H9 (cell line): Measurements from ENCODE around the gene SLC38A9. TPM values are rescaled to one million over a fixed set of nuclear protein-coding genes. Genes with fewer than 3 reads are reported as not detected.

Experiments used
- DNase-seq: peaks from one replicate; pipeline ENCODE4 v3.0.0-alpha.2; 2017
- H2AFZ ChIP-seq: one replicate; pipeline ENCODE4 v1.6.1; 2013; ENCODE audit warnings: mild to moderate bottlenecking, low read length, control low read depth, moderate library complexity
- H2AK5ac ChIP-seq: 2 replicates; pipeline ENCODE4 v1.6.1; 2013; ENCODE audit warnings: low read length, control low read depth, mixed read lengths; ENCODE audit not compliant: insufficient read length
- H2BK120ac ChIP-seq: one replicate; pipeline ENCODE4 v1.6.1; 2013; ENCODE audit warnings: low read depth, mild to moderate bottlenecking, low read length, control low read depth, inconsistent platforms; ENCODE audit not compliant: poor library complexity, severe bottlenecking
- H2BK12ac ChIP-seq: 2 replicates; pipeline ENCODE4 v1.6.1; 2013; ENCODE audit warnings: low read length, control low read depth, mixed read lengths, low read depth; ENCODE audit not compliant: insufficient read length
- H2BK15ac ChIP-seq: 2 replicates; pipeline ENCODE4 v1.6.1; 2013; ENCODE audit warnings: low read depth, low read length, control low read depth
- H2BK20ac ChIP-seq: one replicate; pipeline ENCODE4 v1.6.1; 2013; ENCODE audit warnings: low read depth, mild to moderate bottlenecking, low read length, control low read depth, inconsistent platforms; ENCODE audit not compliant: poor library complexity, severe bottlenecking
- H2BK5ac ChIP-seq: 2 replicates; pipeline ENCODE4 v1.6.1; 2013; ENCODE audit warnings: low read length, control low read depth, mixed read lengths; ENCODE audit not compliant: insufficient read length
- H3K14ac ChIP-seq: 2 replicates; pipeline ENCODE4 v1.6.1; 2013; ENCODE audit warnings: low read length, control low read depth; ENCODE audit not compliant: insufficient read depth
- H3K18ac ChIP-seq: 2 replicates; pipeline ENCODE4 v1.6.1; 2013; ENCODE audit warnings: low read depth, mild to moderate bottlenecking, mixed read lengths, low read length, control low read depth; ENCODE audit not compliant: insufficient read length
- H3K23ac ChIP-seq: 2 replicates; pipeline ENCODE4 v1.6.1; 2013; ENCODE audit warnings: low read length, control low read depth, mixed read lengths, low read depth; ENCODE audit not compliant: insufficient read length
- H3K23me2 ChIP-seq: 2 replicates; pipeline ENCODE4 v1.6.1; 2013; ENCODE audit warnings: low read depth, mild to moderate bottlenecking, mixed read lengths, low read length, control low read depth; ENCODE audit not compliant: insufficient read length, poor library complexity, severe bottlenecking
- H3K27ac ChIP-seq: 2 replicates; pipeline ENCODE4 v1.5.1; 2013; ENCODE audit warnings: low read length, control low read depth, mixed read lengths, low read depth; ENCODE audit not compliant: insufficient read length
- H3K27me3 ChIP-seq: 2 replicates; pipeline ENCODE4 v1.6.1; 2013; ENCODE audit warnings: low read length, control low read depth, inconsistent platforms; ENCODE audit not compliant: insufficient read depth
- H3K4ac ChIP-seq: 2 replicates; pipeline ENCODE4 v1.6.1; 2013; ENCODE audit warnings: low read depth, mild to moderate bottlenecking, control low read depth, inconsistent platforms, low read length, moderate library complexity
- H3K4me1 ChIP-seq: 2 replicates; pipeline ENCODE4 v1.6.1; 2013; ENCODE audit warnings: low read length, control low read depth, inconsistent platforms; ENCODE audit not compliant: insufficient read depth
- H3K4me2 ChIP-seq: 2 replicates; pipeline ENCODE4 v1.6.1; 2013; ENCODE audit warnings: low read length, control low read depth, mixed read lengths; ENCODE audit not compliant: insufficient read length, insufficient read depth
- H3K56ac ChIP-seq: 2 replicates; pipeline ENCODE4 v1.6.1; 2013; ENCODE audit warnings: low read depth, mild to moderate bottlenecking, mixed read lengths, low read length, control low read depth; ENCODE audit not compliant: insufficient read length
- H3K79me1 ChIP-seq: 2 replicates; pipeline ENCODE4 v1.6.1; 2013; ENCODE audit warnings: low read depth, mild to moderate bottlenecking, moderate library complexity, low read length, control low read depth, inconsistent platforms; ENCODE audit not compliant: insufficient read depth, poor library complexity, severe bottlenecking
- H3K79me2 ChIP-seq: 2 replicates; pipeline ENCODE4 v1.6.1; 2013; ENCODE audit warnings: low read length, control low read depth, inconsistent platforms; ENCODE audit not compliant: insufficient read depth
- H3K9ac ChIP-seq: 2 replicates; pipeline ENCODE4 v1.6.1; 2013; ENCODE audit warnings: low read length, control low read depth, mixed read lengths; ENCODE audit not compliant: insufficient read length; ENCODE audit errors: extremely low read depth
- H3K9me3 ChIP-seq: one replicate; pipeline ENCODE4 v1.6.1; 2013; ENCODE audit warnings: low read depth, low read length, inconsistent platforms; ENCODE audit not compliant: control insufficient read depth
- H3T11ph ChIP-seq: one replicate; pipeline ENCODE4 v1.6.1; 2013; ENCODE audit warnings: mild to moderate bottlenecking, low read length, control low read depth, inconsistent platforms
- H4K20me1 ChIP-seq: one replicate; pipeline ENCODE4 v1.6.1; 2013; ENCODE audit not compliant: control insufficient read depth, insufficient read length, insufficient read depth
- H4K5ac ChIP-seq: 2 replicates; pipeline ENCODE4 v1.6.1; 2013; ENCODE audit warnings: low read depth, mild to moderate bottlenecking, mixed read lengths, low read length, control low read depth; ENCODE audit not compliant: insufficient read length
- H4K8ac ChIP-seq: replicated peaks from 2 replicates; pipeline ENCODE4 v1.6.1; 2013; ENCODE audit warnings: low read length, control low read depth, mixed read lengths, low read depth; ENCODE audit not compliant: insufficient read length
- H4K91ac ChIP-seq: 2 replicates; pipeline ENCODE4 v1.6.1; 2013; ENCODE audit warnings: low read depth, mild to moderate bottlenecking, moderate library complexity, mixed read lengths, low read length, control low read depth; ENCODE audit not compliant: insufficient read length
- H3K27ac Mint-ChIP-seq, 3 experiments: 2 replicates in 2 of 3; 3 replicates in 1 of 3; pipeline ENCODE4 v1.8.0; 2020 to 2021; ENCODE audit warnings: mixed read lengths in 3 of 3, mild to moderate bottlenecking in 1 of 3, moderate library complexity in 1 of 3
- H3K27me3 Mint-ChIP-seq: 2 replicates; pipeline ENCODE4 v1.8.0; 2021; ENCODE audit warnings: low read depth, mild to moderate bottlenecking, moderate library complexity, mixed read lengths
- H3K36me3 Mint-ChIP-seq, 3 experiments: 2 replicates in 2 of 3; 3 replicates in 1 of 3; pipeline ENCODE4 v1.8.0; 2020 to 2021; ENCODE audit warnings: low read depth in 3 of 3, mixed read lengths in 3 of 3; ENCODE audit not compliant: insufficient read depth in 1 of 3
- H3K4me1 Mint-ChIP-seq, 2 experiments: 2 replicates each; pipeline ENCODE4 v1.8.0; 2020; ENCODE audit warnings: mixed read lengths in 2 of 2
- H3K4me3 Mint-ChIP-seq, 2 experiments: 2 replicates in 1 of 2; 3 replicates in 1 of 2; pipeline ENCODE4 v1.8.0; 2020 to 2021; ENCODE audit warnings: mild to moderate bottlenecking in 2 of 2, mixed read lengths in 2 of 2, moderate library complexity in 1 of 2
- H3K9me3 Mint-ChIP-seq, 2 experiments: 2 replicates in 1 of 2; 3 replicates in 1 of 2; pipeline ENCODE4 v1.8.0; 2020; ENCODE audit warnings: mild to moderate bottlenecking in 2 of 2, mixed read lengths in 2 of 2, moderate library complexity in 1 of 2
- CTCF ChIP-seq: fragments of 200-600 bp; sonication (generic); conservative IDR thresholded peaks from 3 replicates; pipeline ENCODE4 v1.8.0; 2021; ENCODE audit warnings: antibody characterized with exemption, mild to moderate bottlenecking
- WGBS: extraction: QIAGEN DNeasy Blood & Tissue Kit; methylation state at CpG from one replicate; pipeline ENCODE4 v1.1.7; 2013; ENCODE audit warnings: missing lambda C conversion rate, low lambda C conversion rate, mixed read lengths; ENCODE audit not compliant: insufficient read length; ENCODE audit errors: extremely low coverage; 5-methylcytosine and 5-hydroxymethylcytosine counted together
- total RNA-seq: library from RNA; stranded (reverse); gene quantifications from 2 replicates; pipeline ENCODE4 v1.2.1, GENCODE V29; 2021

Gene SLC38A9
- total RNA-seq, 1 experiment from 2014 or later: 48.5 TPM

- no peak overlapping the region for H4K5ac ChIP-seq
- Mint-ChIP-seq H3K36me3 (no peaks in the 10 kb centered on the region), H3K9me3 (no peaks in the 10 kb centered on the region), H3K27ac (no peak overlapping the region), H3K4me3 (no peak overlapping the region), H3K4me1 (no peaks in the 10 kb centered on the region), H3K27me3 (no peaks in the 10 kb centered on the region)
- DNase-seq: no peak
- H4K20me1 ChIP-seq: no peaks in the 10 kb centered on the region
- no peak overlapping the region for H3K4ac ChIP-seq
- no peak overlapping the region for H2AFZ ChIP-seq
- H4K8ac ChIP-seq: no peak overlapping the region
- no peaks in the 10 kb centered on the region for H3K27me3 ChIP-seq
- TF ChIP-seq CTCF: no peak
- H3K9ac ChIP-seq: no peak overlapping the region
- H3K18ac ChIP-seq: no peak overlapping the region
- no peaks in the 10 kb centered on the region for H3K9me3 ChIP-seq
- WGBS: no CpG with 5 or more reads among the region's 1 CpG
- H2BK20ac ChIP-seq: no peak overlapping the region
- no peak overlapping the region for H2BK12ac ChIP-seq
- no peaks in the 10 kb centered on the region for H3K4me1 ChIP-seq
- H3K27ac ChIP-seq: no peak overlapping the region
- H3K23ac ChIP-seq: no peak overlapping the region
- no peaks in the 10 kb centered on the region for H3K79me2 ChIP-seq
- H2BK15ac ChIP-seq: no peak overlapping the region
- H3T11ph ChIP-seq: no peak overlapping the region
- no peak overlapping the region for H3K14ac ChIP-seq
- no peak overlapping the region for H2BK120ac ChIP-seq
- no peak overlapping the region for H3K56ac ChIP-seq
- no peak overlapping the region for H2AK5ac ChIP-seq
- no peak overlapping the region for H4K91ac ChIP-seq
- H2BK5ac ChIP-seq: no peak overlapping the region
- H3K4me2 ChIP-seq: no peak overlapping the region
- no peaks in the 10 kb centered on the region for H3K23me2 ChIP-seq
- no peaks in the 10 kb centered on the region for H3K79me1 ChIP-seq
Observed at GRCh38 chr5:55758231-55758630, 46.1 kb upstream of the SLC38A9 start.
